ENCODE data around the gene MYCBP.

The MYCBP gene

DNA sequence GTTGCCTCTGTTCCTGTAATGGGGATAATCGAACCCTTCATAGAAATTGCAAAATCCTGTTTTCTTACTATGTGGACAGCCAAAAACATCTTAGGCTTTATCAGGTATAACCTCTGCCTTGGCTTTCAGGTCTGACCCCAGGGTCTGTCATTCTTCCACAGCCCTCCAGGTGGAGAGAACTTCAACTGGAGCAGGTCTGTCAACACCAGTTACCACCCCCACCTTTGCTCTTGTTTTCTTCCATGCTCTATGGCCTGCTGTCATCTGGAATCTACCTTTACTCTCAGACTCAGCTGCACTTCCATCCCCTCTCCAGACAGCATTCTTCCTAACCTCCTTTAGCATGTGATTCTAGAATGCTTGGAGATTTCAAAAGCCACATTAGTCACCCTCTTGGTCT is 18.6 kb upstream of the MYCBP start:
- ATAC-seq: peak; percentile 41; the same call in 2 of the 3 replicates
- TF ChIP-seq ZNF70 (CRISPR knock-in tag; IDR thresholded peaks at IDR 0.05) (no peak), ZNF565 (CRISPR knock-in tag; conservative IDR thresholded peaks at IDR 0.05; ENCODE audit: low read depth) (no peak), PPARA (CRISPR knock-in tag; IDR thresholded peaks at IDR 0.05; ENCODE audit: borderline replicate concordance) (no peak), ISL1 (CRISPR knock-in tag; IDR thresholded peaks at IDR 0.05) (no peak), ZNF8 (CRISPR knock-in tag; IDR thresholded peaks at IDR 0.05) (no peak), ARNTL (CRISPR knock-in tag; IDR thresholded peaks at IDR 0.05; ENCODE audit: borderline replicate concordance, low read depth) (no peak), BACH2 (CRISPR knock-in tag; IDR thresholded peaks at IDR 0.05; ENCODE audit: borderline replicate concordance) (no peak), ESRRG (CRISPR knock-in tag; IDR thresholded peaks at IDR 0.05) (no peak), TCF4 (CRISPR knock-in tag; IDR thresholded peaks at IDR 0.05; ENCODE audit: borderline replicate concordance) (no peak)
- TF ChIP-seq, protein P1, sequence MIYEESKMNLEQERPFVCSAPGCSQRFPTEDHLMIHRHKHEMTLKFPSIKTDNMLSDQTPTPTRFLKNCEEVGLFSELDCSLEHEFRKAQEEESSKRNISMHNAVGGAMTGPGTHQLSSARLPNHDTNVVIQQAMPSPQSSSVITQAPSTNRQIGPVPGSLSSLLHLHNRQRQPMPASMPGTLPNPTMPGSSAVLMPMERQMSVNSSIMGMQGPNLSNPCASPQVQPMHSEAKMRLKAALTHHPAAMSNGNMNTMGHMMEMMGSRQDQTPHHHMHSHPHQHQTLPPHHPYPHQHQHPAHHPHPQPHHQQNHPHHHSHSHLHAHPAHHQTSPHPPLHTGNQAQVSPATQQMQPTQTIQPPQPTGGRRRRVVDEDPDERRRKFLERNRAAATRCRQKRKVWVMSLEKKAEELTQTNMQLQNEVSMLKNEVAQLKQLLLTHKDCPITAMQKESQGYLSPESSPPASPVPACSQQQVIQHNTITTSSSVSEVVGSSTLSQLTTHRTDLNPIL (CRISPR knock-in tag; IDR thresholded peaks at IDR 0.05; ENCODE audit: low read depth): no peak
- TF ChIP-seq, protein P2, sequence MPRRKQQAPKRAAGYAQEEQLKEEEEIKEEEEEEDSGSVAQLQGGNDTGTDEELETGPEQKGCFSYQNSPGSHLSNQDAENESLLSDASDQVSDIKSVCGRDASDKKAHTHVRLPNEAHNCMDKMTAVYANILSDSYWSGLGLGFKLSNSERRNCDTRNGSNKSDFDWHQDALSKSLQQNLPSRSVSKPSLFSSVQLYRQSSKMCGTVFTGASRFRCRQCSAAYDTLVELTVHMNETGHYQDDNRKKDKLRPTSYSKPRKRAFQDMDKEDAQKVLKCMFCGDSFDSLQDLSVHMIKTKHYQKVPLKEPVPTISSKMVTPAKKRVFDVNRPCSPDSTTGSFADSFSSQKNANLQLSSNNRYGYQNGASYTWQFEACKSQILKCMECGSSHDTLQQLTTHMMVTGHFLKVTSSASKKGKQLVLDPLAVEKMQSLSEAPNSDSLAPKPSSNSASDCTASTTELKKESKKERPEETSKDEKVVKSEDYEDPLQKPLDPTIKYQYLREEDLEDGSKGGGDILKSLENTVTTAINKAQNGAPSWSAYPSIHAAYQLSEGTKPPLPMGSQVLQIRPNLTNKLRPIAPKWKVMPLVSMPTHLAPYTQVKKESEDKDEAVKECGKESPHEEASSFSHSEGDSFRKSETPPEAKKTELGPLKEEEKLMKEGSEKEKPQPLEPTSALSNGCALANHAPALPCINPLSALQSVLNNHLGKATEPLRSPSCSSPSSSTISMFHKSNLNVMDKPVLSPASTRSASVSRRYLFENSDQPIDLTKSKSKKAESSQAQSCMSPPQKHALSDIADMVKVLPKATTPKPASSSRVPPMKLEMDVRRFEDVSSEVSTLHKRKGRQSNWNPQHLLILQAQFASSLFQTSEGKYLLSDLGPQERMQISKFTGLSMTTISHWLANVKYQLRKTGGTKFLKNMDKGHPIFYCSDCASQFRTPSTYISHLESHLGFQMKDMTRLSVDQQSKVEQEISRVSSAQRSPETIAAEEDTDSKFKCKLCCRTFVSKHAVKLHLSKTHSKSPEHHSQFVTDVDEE (CRISPR knock-in tag; IDR thresholded peaks at IDR 0.05): no peak
- TF ChIP-seq, protein P3, sequence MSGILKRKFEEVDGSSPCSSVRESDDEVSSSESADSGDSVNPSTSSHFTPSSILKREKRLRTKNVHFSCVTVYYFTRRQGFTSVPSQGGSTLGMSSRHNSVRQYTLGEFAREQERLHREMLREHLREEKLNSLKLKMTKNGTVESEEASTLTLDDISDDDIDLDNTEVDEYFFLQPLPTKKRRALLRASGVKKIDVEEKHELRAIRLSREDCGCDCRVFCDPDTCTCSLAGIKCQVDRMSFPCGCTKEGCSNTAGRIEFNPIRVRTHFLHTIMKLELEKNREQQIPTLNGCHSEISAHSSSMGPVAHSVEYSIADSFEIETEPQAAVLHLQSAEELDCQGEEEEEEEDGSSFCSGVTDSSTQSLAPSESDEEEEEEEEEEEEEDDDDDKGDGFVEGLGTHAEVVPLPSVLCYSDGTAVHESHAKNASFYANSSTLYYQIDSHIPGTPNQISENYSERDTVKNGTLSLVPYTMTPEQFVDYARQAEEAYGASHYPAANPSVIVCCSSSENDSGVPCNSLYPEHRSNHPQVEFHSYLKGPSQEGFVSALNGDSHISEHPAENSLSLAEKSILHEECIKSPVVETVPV (CRISPR knock-in tag; IDR thresholded peaks at IDR 0.05): no peak

DNA sequence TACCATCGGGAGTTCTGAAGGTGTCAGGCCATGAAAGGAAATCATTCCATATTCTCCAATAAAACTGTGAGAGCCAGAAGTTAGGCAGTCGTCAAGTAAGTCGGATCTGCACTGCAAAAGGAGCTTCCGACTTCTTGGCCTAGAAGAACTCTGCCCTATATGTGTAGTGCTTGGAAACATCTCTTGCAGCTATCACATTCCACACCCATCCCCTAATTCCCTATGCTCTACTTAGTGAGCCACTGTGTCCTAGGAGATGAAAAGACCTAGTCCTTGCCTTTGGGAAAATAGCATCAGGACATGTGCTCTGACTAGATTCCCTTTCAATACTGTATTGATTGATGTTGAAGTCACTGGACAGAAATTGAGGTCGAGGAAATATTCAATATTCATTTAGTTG is 16.4 kb upstream of the MYCBP start:
- no peak for ATAC-seq
- TF ChIP-seq CSDC2 (CRISPR knock-in tag; IDR thresholded peaks at IDR 0.05): no peak
- no peak for TF ChIP-seq ZFP3 (CRISPR knock-in tag; IDR thresholded peaks at IDR 0.05)
- TF ChIP-seq, protein P4, sequence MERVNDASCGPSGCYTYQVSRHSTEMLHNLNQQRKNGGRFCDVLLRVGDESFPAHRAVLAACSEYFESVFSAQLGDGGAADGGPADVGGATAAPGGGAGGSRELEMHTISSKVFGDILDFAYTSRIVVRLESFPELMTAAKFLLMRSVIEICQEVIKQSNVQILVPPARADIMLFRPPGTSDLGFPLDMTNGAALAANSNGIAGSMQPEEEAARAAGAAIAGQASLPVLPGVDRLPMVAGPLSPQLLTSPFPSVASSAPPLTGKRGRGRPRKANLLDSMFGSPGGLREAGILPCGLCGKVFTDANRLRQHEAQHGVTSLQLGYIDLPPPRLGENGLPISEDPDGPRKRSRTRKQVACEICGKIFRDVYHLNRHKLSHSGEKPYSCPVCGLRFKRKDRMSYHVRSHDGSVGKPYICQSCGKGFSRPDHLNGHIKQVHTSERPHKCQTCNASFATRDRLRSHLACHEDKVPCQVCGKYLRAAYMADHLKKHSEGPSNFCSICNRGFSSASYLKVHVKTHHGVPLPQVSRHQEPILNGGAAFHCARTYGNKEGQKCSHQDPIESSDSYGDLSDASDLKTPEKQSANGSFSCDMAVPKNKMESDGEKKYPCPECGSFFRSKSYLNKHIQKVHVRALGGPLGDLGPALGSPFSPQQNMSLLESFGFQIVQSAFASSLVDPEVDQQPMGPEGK (CRISPR knock-in tag; IDR thresholded peaks at IDR 0.05; ENCODE audit: borderline replicate concordance): no peak
- no peak for TF ChIP-seq SNAI2 (CRISPR knock-in tag; IDR thresholded peaks at IDR 0.05)
- no peak for TF ChIP-seq ESRRG (CRISPR knock-in tag; IDR thresholded peaks at IDR 0.05)
- TF ChIP-seq ZC3H10 (CRISPR knock-in tag; IDR thresholded peaks at IDR 0.05): no peak
- no peak for TF ChIP-seq ARNTL (CRISPR knock-in tag; IDR thresholded peaks at IDR 0.05; ENCODE audit: borderline replicate concordance, low read depth)
- TF ChIP-seq GLIS3 (CRISPR knock-in tag; IDR thresholded peaks at IDR 0.05): no peak
- TF ChIP-seq, protein P5, sequence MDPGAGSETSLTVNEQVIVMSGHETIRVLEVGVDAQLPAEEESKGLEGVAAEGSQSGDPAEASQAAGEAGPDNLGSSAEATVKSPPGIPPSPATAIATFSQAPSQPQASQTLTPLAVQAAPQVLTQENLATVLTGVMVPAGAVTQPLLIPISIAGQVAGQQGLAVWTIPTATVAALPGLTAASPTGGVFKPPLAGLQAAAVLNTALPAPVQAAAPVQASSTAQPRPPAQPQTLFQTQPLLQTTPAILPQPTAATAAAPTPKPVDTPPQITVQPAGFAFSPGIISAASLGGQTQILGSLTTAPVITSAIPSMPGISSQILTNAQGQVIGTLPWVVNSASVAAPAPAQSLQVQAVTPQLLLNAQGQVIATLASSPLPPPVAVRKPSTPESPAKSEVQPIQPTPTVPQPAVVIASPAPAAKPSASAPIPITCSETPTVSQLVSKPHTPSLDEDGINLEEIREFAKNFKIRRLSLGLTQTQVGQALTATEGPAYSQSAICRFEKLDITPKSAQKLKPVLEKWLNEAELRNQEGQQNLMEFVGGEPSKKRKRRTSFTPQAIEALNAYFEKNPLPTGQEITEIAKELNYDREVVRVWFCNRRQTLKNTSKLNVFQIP (CRISPR knock-in tag; IDR thresholded peaks at IDR 0.05; ENCODE audit: borderline replicate concordance, low read depth): no peak
- TF ChIP-seq, protein P2 (CRISPR knock-in tag; IDR thresholded peaks at IDR 0.05): no peak
- TF ChIP-seq ZNF565 (CRISPR knock-in tag; conservative IDR thresholded peaks at IDR 0.05; ENCODE audit: low read depth): no peak
- TF ChIP-seq, protein P1 (CRISPR knock-in tag; IDR thresholded peaks at IDR 0.05; ENCODE audit: low read depth): no peak
